K562 (cell line): ENCODE data around the gene NPEPL1. TPM values are rescaled to one million over a fixed set of nuclear protein-coding genes. Genes with fewer than 3 reads are reported as not detected.

Source experiments
- ATAC-seq: fragments of 200-7000 bp; cut with Tn5 transposase; 3 replicates; pipeline ENCODE4 v1.9.1; 2020; ENCODE audit warnings: moderate library complexity
- BruUV-seq: library from RNA; stranded (reverse); fragments of 400-500 nt; replicated peaks from 2 replicates; lab custom pipeline; 2021; lab: Mats Ljungman, UMichigan
- CTCF ChIA-PET: fragments of 300-600 bp; formaldehyde crosslinking; extraction: SDS; loops from one replicate; lab custom pipeline; 2021; ENCODE audit warnings: low intra/inter-chr PET ratio; lab: Yijun Ruan, JAX
- POLR2A ChIA-PET: fragments of 300-600, 350-650 bp; sonication (Branson Sonifier 250); formaldehyde crosslinking; extraction: SDS; loops from one replicate; lab custom pipeline; 2021; ENCODE audit warnings: antibody characterized with exemption, inconsistent platforms; lab: Yijun Ruan, JAX
- DNase-seq, 4 experiments: peaks; one replicate each; pipeline versions ENCODE4 v3.0.0 to v3.0.0-alpha.2; 2011 to 2018; ENCODE audit warnings: low spot score in 3 of 4, mixed read lengths in 3 of 4; ENCODE audit errors: extremely low read depth in 1 of 4
- FAIRE-seq: peaks from 2 replicates; lab custom pipeline; 2011; peaks lifted over from hg19 to GRCh38; lab: Jason Lieb, UNC
- H2AFZ ChIP-seq: 2 replicates; pipeline ENCODE4 v1.6.0; 2011; ENCODE audit warnings: low read depth, low read length, control low read depth, inconsistent platforms
- H3K27ac ChIP-seq: fragments of 200-600 bp; 3 replicates; pipeline ENCODE4 v1.8.0; 2011; ENCODE audit warnings: low read depth, mild to moderate bottlenecking, control low read depth, inconsistent platforms, low read length, moderate library complexity, mixed read lengths; ENCODE audit errors: extremely low read depth
- H3K27me3 ChIP-seq, 2 experiments: fragments of 300-600 bp in 1 of 2; 2 replicates in 1 of 2; 3 replicates in 1 of 2; pipeline versions ENCODE4 v1.6.0 to v1.8.0; 2011; ENCODE audit warnings: inconsistent platforms in 2 of 2, low read length in 2 of 2, mild to moderate bottlenecking in 1 of 2, mixed read lengths in 1 of 2, moderate library complexity in 1 of 2; ENCODE audit not compliant: control insufficient read depth in 2 of 2, insufficient read depth in 2 of 2
- H3K36me3 ChIP-seq: fragments of 300-600 bp; 3 replicates; pipeline ENCODE4 v1.8.0; 2011; ENCODE audit warnings: mild to moderate bottlenecking, low read length, inconsistent platforms; ENCODE audit not compliant: control insufficient read depth, insufficient read depth
- H3K4me1 ChIP-seq, 2 experiments: fragments of 200-600 bp in 1 of 2; replicated peaks in 1 of 2; 2 replicates in 1 of 2; 3 replicates in 1 of 2; pipeline versions ENCODE4 v1.5.1 to v1.8.0; 2011; ENCODE audit warnings: inconsistent platforms in 2 of 2, low read length in 2 of 2, mild to moderate bottlenecking in 1 of 2, mixed read lengths in 1 of 2, moderate library complexity in 1 of 2; ENCODE audit not compliant: control insufficient read depth in 2 of 2, insufficient read depth in 2 of 2
- H3K4me2 ChIP-seq: 2 replicates; pipeline ENCODE4 v1.6.1; 2011; ENCODE audit warnings: low read length, control low read depth, inconsistent platforms, mixed read lengths; ENCODE audit not compliant: insufficient read depth
- H3K4me3 ChIP-seq: fragments of 200-600 bp; sonication (generic), shearing (Covaris generic); 2 replicates; pipeline ENCODE4 v1.5.1; 2016; ENCODE audit warnings: control low read depth, inconsistent platforms
- H3K79me2 ChIP-seq: fragments of 200-600 bp; 3 replicates; pipeline ENCODE4 v1.8.0; 2011; ENCODE audit warnings: low read length, inconsistent platforms; ENCODE audit not compliant: control insufficient read depth, insufficient read depth
- H3K9ac ChIP-seq, 2 experiments: 2 replicates each; pipeline versions ENCODE4 v1.6.0 to v1.6.1; 2011; ENCODE audit warnings: low read depth in 2 of 2, low read length in 2 of 2, control low read depth in 1 of 2, inconsistent platforms in 1 of 2, mild to moderate bottlenecking in 1 of 2, mixed read lengths in 1 of 2; ENCODE audit not compliant: insufficient read depth in 1 of 2
- H3K9me1 ChIP-seq: one replicate; pipeline ENCODE4 v1.6.0; 2011; ENCODE audit warnings: inconsistent platforms, mild to moderate bottlenecking, low read length, moderate library complexity; ENCODE audit not compliant: control insufficient read depth, insufficient read depth
- H3K9me3 ChIP-seq: replicated peaks from 2 replicates; pipeline ENCODE4 v1.5.1; 2011; ENCODE audit warnings: low read depth, low read length, inconsistent platforms; ENCODE audit not compliant: control insufficient read depth, insufficient read depth
- H4K20me1 ChIP-seq: replicated peaks from 2 replicates; pipeline ENCODE4 v1.6.1; 2011; ENCODE audit warnings: low read length, inconsistent platforms, mixed read lengths; ENCODE audit not compliant: control insufficient read depth, insufficient read depth
- CSDE1 ChIP-seq, 2 experiments: fragments of 450-650 bp; IDR thresholded peaks; 2 replicates each; pipeline ENCODE4 v1.6.1; 2016; ENCODE audit warnings: mild to moderate bottlenecking in 1 of 2
- ELF4 ChIP-seq: fragments of 450-650 bp; formaldehyde crosslinking; IDR thresholded peaks from 2 replicates; pipeline ENCODE4 v1.4.0; 2022; ENCODE audit warnings: missing genetic modification characterization
- IRF2 ChIP-seq: sonication (generic); formaldehyde crosslinking; IDR thresholded peaks from 2 replicates; pipeline ENCODE4 v1.8.1; 2022; ENCODE audit warnings: mild to moderate bottlenecking, missing genetic modification reagents
- MTA3 ChIP-seq: fragments of 450-650 bp; formaldehyde crosslinking; IDR thresholded peaks from 2 replicates; pipeline ENCODE4 v1.6.1; 2017; ENCODE audit warnings: mild to moderate bottlenecking, borderline replicate concordance
- MYNN ChIP-seq, 2 experiments: sonication (generic); formaldehyde crosslinking in 1 of 2; IDR thresholded peaks; 2 replicates each; pipeline versions ENCODE4 v1.5.0 to v1.6.1; 2016 to 2020; ENCODE audit warnings: antibody characterized with exemption in 1 of 2, missing genetic modification reagents in 1 of 2
- NFIC ChIP-seq: fragments of 450-650 bp; IDR thresholded peaks from 2 replicates; pipeline ENCODE4 v1.6.1; 2017; ENCODE audit warnings: mild to moderate bottlenecking, inconsistent platforms
- ZBTB1 ChIP-seq: sonication (generic); formaldehyde crosslinking; IDR thresholded peaks from 2 replicates; pipeline ENCODE4 v1.8.1; 2023; ENCODE audit warnings: missing genetic modification reagents, low read depth, mild to moderate bottlenecking, borderline replicate concordance
- WGBS: fragments of 100-300 bp; shearing (Covaris generic); methylation state at CpG from one replicate; pipeline ENCODE4 v1.1.6; 2016; ENCODE audit warnings: low coverage, mixed read lengths; ENCODE audit not compliant: insufficient coverage; ENCODE audit errors: missing lambda C conversion rate; 5-methylcytosine and 5-hydroxymethylcytosine counted together
- in situ Hi-C: fragments of 300-500 bp; cut with MboI; formaldehyde crosslinking; loops from 4 replicates; pipeline ENCODE4 v1.15.0; 2018; ENCODE audit warnings: inconsistent platforms, mixed read lengths
- intact Hi-C: fragments of 100-400 bp; cut with micrococcal nuclease; formaldehyde crosslinking; loops from 2 replicates; pipeline ENCODE4 v1.14.2; 2022
- polyA plus RNA-seq, 8 experiments: library from polyadenylated mRNA; depleted of rRNA in 4 of 8; stranded (reverse) in 5 of 8; unstranded in 3 of 8; fragments of >200 nt; fragmentation: Nextera tagmentation in 2 of 8; fragmentation: Illumina TruSeq in 1 of 8; extraction: Ambion mirVana in 2 of 8; extraction: Trizol in 1 of 8; gene quantifications; 2 replicates each; pipeline versions ENCODE4 v1.2.1 to v1.2.3, GENCODE V29; 2011 to 2014; ENCODE audit warnings: inconsistent platforms in 1 of 8, missing spikeins in 1 of 8
- total RNA-seq, 7 experiments: library from RNA; depleted of rRNA in 6 of 7; stranded (reverse); fragments of >200 nt in 6 of 7; fragmentation: Illumina TruSeq in 2 of 7; extraction: Trizol in 2 of 7; gene quantifications; 2 replicates each; pipeline versions ENCODE4 v1.2.1 to v1.2.3, GENCODE V29; 2011 to 2021; ENCODE audit warnings: low replicate concordance in 1 of 7
- TF ChIP-seq, protein P1 (sequence below): fragments of 200-800 bp; sonication (Bioruptor generic); IDR thresholded peaks from 2 replicates; pipeline ENCODE4 v1.6.1; 2017; ENCODE audit warnings: missing genetic modification characterization, missing compliant biosample characterization
- TF ChIP-seq, protein P2 (sequence below): fragments of 250-450 bp; sonication (Bioruptor Pico); IDR thresholded peaks from 2 replicates; pipeline ENCODE4 v1.5.0; 2021
- TF ChIP-seq, protein P3 (sequence below): fragments of 250-450 bp; sonication (Bioruptor Pico); IDR thresholded peaks from 2 replicates; pipeline ENCODE4 v1.9.0; 2021; ENCODE audit warnings: mild to moderate bottlenecking
- TF ChIP-seq, protein P4 (sequence below): sonication (generic); formaldehyde crosslinking; IDR thresholded peaks from 2 replicates; pipeline ENCODE4 v1.8.0; 2022; ENCODE audit warnings: missing genetic modification reagents, mild to moderate bottlenecking, borderline replicate concordance

Gene NPEPL1
- total and polyA plus RNA-seq, 9 of the 15 experiments (the other 6 are each of a cell fraction or from before 2014, with no cell fraction given), result 0.04 to 5.6 (median 0.94) TPM

DNA sequence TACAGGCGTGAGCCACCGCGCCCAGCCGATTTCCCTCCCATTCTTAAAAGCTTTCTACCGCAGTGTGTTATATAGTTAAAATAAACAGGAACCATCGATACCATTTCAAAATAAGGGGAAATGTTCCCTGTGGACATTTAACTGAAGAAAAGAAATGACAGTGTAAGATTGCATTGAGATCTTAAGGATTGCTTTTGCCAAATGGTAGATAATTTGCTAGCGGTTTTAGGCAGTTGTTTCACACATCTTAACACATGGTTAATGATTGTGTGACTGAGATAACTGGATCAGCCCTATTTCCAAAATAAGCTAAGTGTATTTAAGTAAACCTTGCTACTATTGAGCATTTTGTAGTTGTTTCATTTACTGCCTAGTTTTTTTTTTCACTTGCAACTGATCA lies 25.9 kb upstream of the NPEPL1 start:
- Histone ChIP-seq H3K9me3 (no peaks in the 10 kb centered on the region), H3K9ac (no peak overlapping the region), H4K20me1 (no peaks in the 10 kb centered on the region; the same call in 1 of the 2 replicates), H3K9me1 (no peaks in the 10 kb centered on the region), H3K27me3 (no peaks in the 10 kb centered on the region), H3K27ac (no peak overlapping the region), H3K4me2 (no peak overlapping the region), H3K79me2 (peaks cover 34% of the 10 kb centered on the region), H2AFZ (no peak overlapping the region), H3K36me3 (peaks cover 64% of the 10 kb centered on the region; the same call in 2 of the 3 replicates), H3K4me1 (no peaks in the 10 kb centered on the region), H3K4me3 (no peak overlapping the region)
- 89% methylated on average over 7 of the region's 7 CpGs for WGBS
- in situ Hi-C loops, result no loop called here
- DNase-seq (no peak), FAIRE-seq (peak; percentile 40), ATAC-seq (no peak)
- ChIA-PET POLR2A (interaction anchor here (0.5 kb wide), 1 partner anchor 10 kb away, joined by 5 read pairs; no protein-coding TSS in a partner anchor), CTCF (no interaction called here)
- TF ChIP-seq, protein P1, sequence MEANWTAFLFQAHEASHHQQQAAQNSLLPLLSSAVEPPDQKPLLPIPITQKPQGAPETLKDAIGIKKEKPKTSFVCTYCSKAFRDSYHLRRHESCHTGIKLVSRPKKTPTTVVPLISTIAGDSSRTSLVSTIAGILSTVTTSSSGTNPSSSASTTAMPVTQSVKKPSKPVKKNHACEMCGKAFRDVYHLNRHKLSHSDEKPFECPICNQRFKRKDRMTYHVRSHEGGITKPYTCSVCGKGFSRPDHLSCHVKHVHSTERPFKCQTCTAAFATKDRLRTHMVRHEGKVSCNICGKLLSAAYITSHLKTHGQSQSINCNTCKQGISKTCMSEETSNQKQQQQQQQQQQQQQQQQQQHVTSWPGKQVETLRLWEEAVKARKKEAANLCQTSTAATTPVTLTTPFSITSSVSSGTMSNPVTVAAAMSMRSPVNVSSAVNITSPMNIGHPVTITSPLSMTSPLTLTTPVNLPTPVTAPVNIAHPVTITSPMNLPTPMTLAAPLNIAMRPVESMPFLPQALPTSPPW (CRISPR knock-in tag), result no peak
- no peak for TF ChIP-seq ZBTB1 (CRISPR knock-in tag)
- TF ChIP-seq, protein P2, sequence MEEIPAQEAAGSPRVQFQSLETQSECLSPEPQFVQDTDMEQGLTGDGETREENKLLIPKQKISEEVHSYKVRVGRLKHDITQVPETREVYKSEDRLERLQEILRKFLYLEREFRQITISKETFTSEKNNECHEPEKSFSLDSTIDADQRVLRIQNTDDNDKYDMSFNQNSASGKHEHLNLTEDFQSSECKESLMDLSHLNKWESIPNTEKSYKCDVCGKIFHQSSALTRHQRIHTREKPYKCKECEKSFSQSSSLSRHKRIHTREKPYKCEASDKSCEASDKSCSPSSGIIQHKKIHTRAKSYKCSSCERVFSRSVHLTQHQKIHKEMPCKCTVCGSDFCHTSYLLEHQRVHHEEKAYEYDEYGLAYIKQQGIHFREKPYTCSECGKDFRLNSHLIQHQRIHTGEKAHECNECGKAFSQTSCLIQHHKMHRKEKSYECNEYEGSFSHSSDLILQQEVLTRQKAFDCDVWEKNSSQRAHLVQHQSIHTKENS, result no peak
- no peak for TF ChIP-seq MYNN (IDR thresholded peaks at IDR 0.05)
- TF ChIP-seq MYNN (CRISPR knock-in tag; IDR thresholded peaks at IDR 0.05), result no peak
- TF ChIP-seq NFIC, result no peak
- TF ChIP-seq, protein P3, sequence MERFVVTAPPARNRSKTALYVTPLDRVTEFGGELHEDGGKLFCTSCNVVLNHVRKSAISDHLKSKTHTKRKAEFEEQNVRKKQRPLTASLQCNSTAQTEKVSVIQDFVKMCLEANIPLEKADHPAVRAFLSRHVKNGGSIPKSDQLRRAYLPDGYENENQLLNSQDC, result no peak
- TF ChIP-seq, protein P4, sequence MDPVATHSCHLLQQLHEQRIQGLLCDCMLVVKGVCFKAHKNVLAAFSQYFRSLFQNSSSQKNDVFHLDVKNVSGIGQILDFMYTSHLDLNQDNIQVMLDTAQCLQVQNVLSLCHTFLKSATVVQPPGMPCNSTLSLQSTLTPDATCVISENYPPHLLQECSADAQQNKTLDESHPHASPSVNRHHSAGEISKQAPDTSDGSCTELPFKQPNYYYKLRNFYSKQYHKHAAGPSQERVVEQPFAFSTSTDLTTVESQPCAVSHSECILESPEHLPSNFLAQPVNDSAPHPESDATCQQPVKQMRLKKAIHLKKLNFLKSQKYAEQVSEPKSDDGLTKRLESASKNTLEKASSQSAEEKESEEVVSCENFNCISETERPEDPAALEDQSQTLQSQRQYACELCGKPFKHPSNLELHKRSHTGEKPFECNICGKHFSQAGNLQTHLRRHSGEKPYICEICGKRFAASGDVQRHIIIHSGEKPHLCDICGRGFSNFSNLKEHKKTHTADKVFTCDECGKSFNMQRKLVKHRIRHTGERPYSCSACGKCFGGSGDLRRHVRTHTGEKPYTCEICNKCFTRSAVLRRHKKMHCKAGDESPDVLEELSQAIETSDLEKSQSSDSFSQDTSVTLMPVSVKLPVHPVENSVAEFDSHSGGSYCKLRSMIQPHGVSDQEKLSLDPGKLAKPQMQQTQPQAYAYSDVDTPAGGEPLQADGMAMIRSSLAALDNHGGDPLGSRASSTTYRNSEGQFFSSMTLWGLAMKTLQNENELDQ, result no peak
- no peak for TF ChIP-seq CSDE1 (IDR thresholded peaks at IDR 0.05)
- no peak for TF ChIP-seq ELF4 (CRISPR knock-in tag)
- TF ChIP-seq IRF2 (CRISPR knock-in tag), result no peak
- TF ChIP-seq MTA3, result no peak
- intact Hi-C loops, result no loop called here
- no TSS peak for BruUV-seq
